ENCODE data around the gene LITAFD. TPM values are rescaled to one million over a fixed set of nuclear protein-coding genes. Genes with fewer than 3 reads are reported as not detected.

The LITAFD gene
- total RNA-seq, 1 donor from 2014 or later = not detected

- Mint-ChIP-seq H3K9me3 (no peaks in the 10 kb centered on the region), H3K27me3 (ENCODE audit: low read depth) (no peaks in the 10 kb centered on the region), H3K27ac (no peak overlapping the region), H3K36me3 (peaks cover 43% of the 10 kb centered on the region), H3K4me3 (no peak overlapping the region), H3K4me1 (no peaks in the 10 kb centered on the region)
- DNase-seq (ENCODE audit: low spot score in 2 of 2, unreplicated experiment in 2 of 2) = no peak
- no peak for TF ChIP-seq CTCF (IDR thresholded peaks at IDR 0.05; ENCODE audit: unreplicated experiment)
Observed at GRCh38 chr16:8853611-8854010, 28.5 kb upstream of the LITAFD start.

GRCh38 chr16:8854298-8854948 is 27.7 kb upstream of the LITAFD start:
- no peak for DNase-seq (ENCODE audit: low spot score in 2 of 2, unreplicated experiment in 2 of 2)
- H3K27ac Mint-ChIP-seq = no peak overlapping the region
- H3K9me3 Mint-ChIP-seq = no peaks in the 10 kb centered on the region
- H3K4me3 Mint-ChIP-seq = no peak overlapping the region
- no peaks in the 10 kb centered on the region for H3K27me3 Mint-ChIP-seq (ENCODE audit: low read depth)
- peaks cover 47% of the 10 kb centered on the region for H3K36me3 Mint-ChIP-seq
- H3K4me1 Mint-ChIP-seq = no peaks in the 10 kb centered on the region
- TF ChIP-seq CTCF (IDR thresholded peaks at IDR 0.05; ENCODE audit: unreplicated experiment) = no peak

DNA sequence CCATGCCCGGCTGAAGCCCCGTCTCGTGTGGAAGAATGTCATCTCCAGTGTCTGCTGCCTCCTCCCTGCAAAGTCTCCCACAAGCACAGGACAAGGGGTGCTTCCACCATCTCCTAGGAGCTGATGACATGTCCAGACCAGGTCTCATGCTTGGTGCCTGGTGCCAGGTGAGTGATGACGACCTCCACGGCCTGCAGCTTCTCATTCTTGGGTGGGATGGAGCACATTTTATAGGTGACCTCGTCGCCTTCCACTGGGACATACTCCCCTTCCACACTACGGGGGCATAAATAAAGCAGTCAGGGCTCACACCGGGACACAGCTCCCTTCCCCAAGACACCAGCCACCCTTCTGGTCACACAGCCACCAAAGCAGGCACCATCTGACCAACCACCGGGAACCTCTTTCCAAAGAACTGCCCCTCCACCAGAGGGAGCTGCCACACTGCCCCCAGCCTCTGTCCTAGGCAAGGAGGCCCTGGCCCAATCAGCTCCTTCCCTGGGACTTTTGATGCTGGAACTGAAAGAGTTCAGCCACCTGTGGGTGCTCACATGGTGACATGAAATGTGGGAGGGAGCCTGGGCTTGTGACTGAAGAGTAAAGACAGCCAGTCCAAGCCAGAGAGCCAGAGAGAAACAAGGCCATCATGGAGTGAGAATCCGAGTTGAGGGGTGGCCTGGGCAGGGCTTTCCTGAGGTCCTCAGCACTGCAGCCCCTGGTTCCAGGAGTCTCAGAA is 26.9 kb upstream of the LITAFD start:
- H3K9me3 Mint-ChIP-seq = no peaks in the 10 kb centered on the region
- H3K36me3 Mint-ChIP-seq = peaks cover 42% of the 10 kb centered on the region

DNA sequence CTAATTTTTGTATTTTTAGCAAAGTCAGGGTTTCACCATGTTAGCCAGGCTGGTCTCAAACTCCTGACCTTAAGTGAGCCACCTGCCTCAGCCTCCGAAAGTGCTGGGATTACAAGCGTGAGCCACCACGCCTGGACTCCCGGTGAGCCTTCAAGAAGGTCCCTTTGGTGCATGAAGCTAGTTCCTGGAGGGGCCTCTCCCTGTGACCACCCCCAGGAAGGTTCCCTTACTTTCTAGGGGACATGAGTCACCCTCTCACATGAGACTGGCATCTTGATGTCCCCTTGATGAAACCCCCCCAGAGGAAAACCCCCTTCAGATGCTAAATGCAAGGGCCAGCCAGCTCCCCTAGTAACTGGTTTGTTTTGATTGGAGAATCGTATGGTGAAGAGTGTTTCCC is 26.2 kb upstream of the LITAFD start:
- H3K4me1 Mint-ChIP-seq = peaks cover 2% of the 10 kb centered on the region
- DNase-seq (ENCODE audit: low spot score in 2 of 2, unreplicated experiment in 2 of 2) = no peak
- no peaks in the 10 kb centered on the region for H3K9me3 Mint-ChIP-seq
- no peaks in the 10 kb centered on the region for H3K27me3 Mint-ChIP-seq (ENCODE audit: low read depth)
- peaks cover 41% of the 10 kb centered on the region for H3K36me3 Mint-ChIP-seq
- TF ChIP-seq CTCF (IDR thresholded peaks at IDR 0.05; ENCODE audit: unreplicated experiment) = no peak
- no peak overlapping the region for H3K4me3 Mint-ChIP-seq
- no peak overlapping the region for H3K27ac Mint-ChIP-seq

More for the DNA sequence above, 26.9 kb upstream of the LITAFD start:
- no peak overlapping the region for H3K27ac Mint-ChIP-seq
- TF ChIP-seq CTCF (IDR thresholded peaks at IDR 0.05; ENCODE audit: unreplicated experiment) = no peak
- peaks cover 2% of the 10 kb centered on the region for H3K4me1 Mint-ChIP-seq
- no peak for DNase-seq (ENCODE audit: low spot score in 2 of 2, unreplicated experiment in 2 of 2)
- no peaks in the 10 kb centered on the region for H3K27me3 Mint-ChIP-seq (ENCODE audit: low read depth)
- H3K4me3 Mint-ChIP-seq = no peak overlapping the region

GRCh38 chr16:8858994-8859912 is 22.9 kb upstream of the LITAFD start:
- Mint-ChIP-seq H3K9me3 (no peaks in the 10 kb centered on the region), H3K4me1 (peaks cover 8% of the 10 kb centered on the region), H3K27ac (peak overlapping the region; percentile 33), H3K4me3 (no peak overlapping the region), H3K36me3 (peaks cover 31% of the 10 kb centered on the region), H3K27me3 (ENCODE audit: low read depth) (no peaks in the 10 kb centered on the region)
- no peak for DNase-seq (ENCODE audit: low spot score in 2 of 2, unreplicated experiment in 2 of 2)
- TF ChIP-seq CTCF (IDR thresholded peaks at IDR 0.05; ENCODE audit: unreplicated experiment) = no peak
